DMS79 (cell line): Measurements from ENCODE around the gene FASTKD1.

Source experiments
- DNase-seq: peaks from one replicate; lab custom pipeline; 2025; lab: John Stamatoyannopoulos, UW

Gene FASTKD1

DNA sequence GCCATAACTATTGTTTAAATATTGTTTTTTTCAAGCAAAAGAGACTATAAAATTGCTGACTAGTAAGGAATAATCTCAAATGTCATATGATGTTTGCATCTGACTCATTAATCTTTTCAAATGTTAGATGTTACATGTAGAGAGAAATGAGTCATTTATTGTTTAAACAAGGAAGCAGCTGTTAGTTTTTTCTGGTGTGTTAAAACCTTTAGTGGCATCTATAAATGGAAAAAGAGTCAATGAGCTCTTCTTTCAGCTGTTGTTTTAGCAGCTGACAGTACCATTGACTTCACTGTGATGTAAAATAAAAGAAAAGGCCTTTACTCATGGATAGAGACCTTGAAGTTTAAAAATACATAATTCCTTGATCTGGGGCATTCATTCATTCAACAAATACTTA is 66.0 kb downstream of the FASTKD1 start:
- no peak for DNase-seq

DNA sequence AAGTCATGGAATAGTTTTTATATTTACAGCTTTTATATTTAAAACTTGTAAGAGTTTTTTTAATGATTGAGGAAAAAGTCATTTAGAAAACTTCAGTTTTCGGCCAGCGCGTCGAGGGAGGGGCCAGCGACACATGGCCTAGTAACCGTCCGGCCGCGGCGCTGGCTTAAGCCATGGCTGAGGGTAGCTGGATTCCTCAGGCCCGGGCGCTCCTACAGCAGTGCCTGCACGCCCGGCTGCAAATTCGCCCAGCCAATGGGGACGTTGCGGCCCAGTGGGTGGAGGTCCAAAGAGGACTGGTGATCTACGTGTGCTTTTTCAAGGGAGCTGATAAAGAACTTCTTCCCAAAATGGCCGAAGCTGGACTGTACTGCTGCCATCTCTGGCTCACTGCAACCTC is 69.0 kb downstream of the FASTKD1 start:
- no peak for DNase-seq

DNA sequence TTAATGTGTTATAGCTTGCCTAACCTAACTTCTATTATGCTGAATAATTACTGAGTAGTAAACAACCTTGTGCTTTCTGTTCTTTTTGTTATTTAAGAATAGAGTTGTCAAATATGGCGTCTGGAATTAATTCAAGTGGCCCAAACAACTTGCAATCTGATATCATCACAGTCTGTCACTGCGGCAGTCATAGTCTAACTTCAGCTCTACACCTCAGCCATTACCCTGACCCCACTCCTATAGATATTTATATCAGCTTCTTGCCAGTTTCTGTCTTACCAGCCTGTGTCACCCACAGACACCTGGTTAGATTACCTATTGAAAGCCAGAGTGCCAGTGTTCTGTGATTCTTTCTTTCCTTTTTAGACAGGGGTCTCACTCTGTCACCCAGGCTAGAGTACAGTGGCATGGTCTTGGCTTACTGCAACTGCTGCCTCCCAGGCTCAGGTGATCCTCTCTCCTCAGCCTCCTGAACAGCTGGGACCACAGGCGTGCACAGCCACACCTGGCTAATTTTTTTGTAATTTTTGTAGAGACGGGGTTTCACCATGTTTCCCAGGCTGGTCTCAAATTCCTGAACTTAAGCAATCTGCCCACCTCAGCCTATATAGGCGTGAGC is 78.2 kb downstream of the FASTKD1 start:
- DNase-seq: no peak

DNA sequence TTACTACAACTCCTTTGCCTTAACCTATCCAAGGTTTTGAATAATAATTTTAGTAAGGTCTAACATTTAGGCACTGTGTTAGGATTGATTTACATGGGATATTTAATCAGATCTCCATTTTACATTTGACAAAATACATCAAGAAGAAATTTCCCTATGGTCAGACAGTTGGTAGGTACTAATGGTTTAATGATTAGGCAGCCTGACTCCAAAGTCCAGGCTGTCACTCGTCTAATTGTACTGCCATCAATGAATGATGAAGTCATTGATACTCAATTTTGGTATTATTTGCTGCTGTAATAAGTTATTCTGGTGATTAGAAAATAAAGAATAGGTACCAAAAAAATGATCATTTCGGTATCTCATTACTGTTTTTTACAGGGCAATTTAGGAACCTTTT is 80.3 kb downstream of the FASTKD1 start:
- no peak for DNase-seq

DNA sequence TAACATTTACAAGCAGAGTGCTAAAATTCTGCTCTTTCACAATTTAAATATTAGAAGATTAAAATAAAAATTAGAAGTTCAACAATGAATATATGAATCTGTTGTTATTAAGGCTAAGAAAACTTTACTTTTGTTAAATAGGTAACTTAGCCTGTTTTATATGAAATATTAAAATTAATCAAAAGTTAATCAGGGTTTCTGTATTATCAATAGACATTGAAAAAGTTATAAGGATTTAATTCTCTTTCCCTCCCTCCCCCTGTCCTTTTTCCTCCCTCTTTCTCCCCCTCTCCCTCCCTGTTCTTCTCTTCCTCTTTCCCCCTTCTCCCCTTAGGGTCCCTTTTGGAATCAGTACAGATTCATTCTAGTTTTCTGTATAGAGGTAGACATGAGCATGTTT is 82.3 kb downstream of the FASTKD1 start:
- no peak for DNase-seq

DNA sequence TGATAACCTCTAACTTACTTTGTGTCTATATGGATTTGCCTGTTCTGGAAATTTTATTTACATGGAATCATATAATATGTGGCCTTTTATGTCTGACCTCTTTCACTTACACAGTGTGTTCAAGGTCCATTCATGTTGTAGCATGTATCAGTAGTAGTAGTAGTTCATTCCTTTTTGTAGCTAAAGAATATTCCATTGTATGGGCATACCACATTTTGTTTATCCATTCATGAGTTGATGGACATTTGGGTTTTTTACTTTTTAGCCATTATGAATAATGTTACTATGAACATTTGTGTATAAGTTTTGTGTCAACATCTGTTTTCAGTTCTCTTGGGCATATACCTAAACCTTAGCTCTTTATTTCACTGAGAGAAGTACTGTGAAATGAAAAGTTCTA is 82.8 kb downstream of the FASTKD1 start:
- no peak for DNase-seq

DNA sequence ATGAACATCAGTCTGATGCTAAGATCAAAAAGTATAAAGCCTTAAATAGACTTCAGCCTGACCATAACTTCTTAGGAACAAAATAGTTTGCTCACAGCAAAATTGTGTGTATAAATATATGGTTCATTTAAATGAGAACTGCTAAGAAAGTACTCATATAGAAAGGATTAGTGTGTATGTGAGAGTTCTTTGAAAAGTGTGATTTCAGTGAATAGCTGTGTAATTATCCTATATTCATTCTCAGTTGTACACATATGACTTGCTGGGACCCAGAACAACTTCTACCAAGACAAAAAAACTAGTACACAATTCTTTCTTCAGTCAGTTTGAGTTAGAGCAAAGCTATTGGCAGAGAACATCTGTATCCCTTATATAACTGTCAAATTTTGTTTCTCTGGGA is 87.2 kb downstream of the FASTKD1 start:
- no peak for DNase-seq

DNA sequence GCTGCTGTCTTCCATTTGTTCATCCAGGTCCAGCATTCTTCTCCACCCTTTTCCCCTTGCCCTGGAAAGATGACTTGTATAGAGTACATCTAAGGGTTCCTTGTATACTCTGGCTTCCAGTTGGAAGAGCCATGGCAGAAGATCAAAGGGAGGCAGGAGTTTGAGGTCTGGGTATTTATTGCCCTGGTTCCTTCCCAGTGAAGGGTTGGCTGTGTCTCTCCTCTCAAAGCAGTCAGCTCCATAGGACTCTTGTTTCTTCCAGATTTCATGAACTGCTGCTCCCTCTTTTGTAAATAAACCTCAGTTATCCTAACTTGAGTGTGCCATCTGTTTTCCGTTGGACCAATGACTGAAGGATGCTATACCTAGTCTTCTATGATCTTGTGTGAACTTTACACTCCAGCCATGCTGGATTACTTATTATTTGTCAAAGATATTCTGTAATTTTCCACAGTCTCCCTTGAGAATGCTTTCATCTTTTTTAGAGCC is 88.0 kb downstream of the FASTKD1 start:
- DNase-seq: no peak

DNA sequence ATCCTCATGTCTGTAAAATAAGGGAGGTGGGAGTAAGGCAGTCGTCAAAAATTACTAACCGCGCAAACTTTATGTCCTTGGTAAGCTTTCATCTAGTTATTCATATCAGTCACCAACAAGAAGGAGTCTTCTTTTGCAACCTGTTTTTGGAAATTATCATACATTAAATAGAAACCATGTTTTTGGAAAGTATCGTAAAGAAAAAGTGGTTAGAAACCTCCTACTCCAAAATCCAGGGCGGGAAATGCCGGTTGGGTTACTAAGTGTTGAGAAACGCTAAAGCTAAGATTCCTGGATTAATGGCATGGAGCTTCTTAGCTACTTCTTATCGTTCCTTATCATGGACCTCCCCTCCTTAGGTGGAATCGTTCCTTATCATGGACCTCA is 93.6 kb downstream of the FASTKD1 start:
- DNase-seq: no peak
